Esophagus squamous epithelium (tissue), 5 donors: Measurements from ENCODE around the gene B3GALT6. TPM values are rescaled to one million over a fixed set of nuclear protein-coding genes. Genes with fewer than 3 reads are reported as not detected.

Experiments used
- DNase-seq: peaks from one replicate; lab custom pipeline; 2025; lab: John Stamatoyannopoulos, UW
- H3K27ac ChIP-seq, 4 donors: fragments of 200-600 bp; sonication (generic); one replicate each; pipeline ENCODE4 v1.5.1; 2016 to 2019; ENCODE audit warnings: mild to moderate bottlenecking in 1 of 4
- H3K27me3 ChIP-seq, 4 donors: fragments of 200-600 bp; sonication (generic); 1 replicate in 3 of 4; 2 replicates in 1 of 4; pipeline versions ENCODE4 v1.5.1 to v1.6.0; 2017 to 2021; ENCODE audit warnings: antibody characterized with exemption in 1 of 4
- H3K36me3 ChIP-seq, 3 donors: fragments of 200-600 bp; sonication (generic); one replicate each; pipeline ENCODE4 v1.5.1; 2016 to 2019
- H3K4me1 ChIP-seq, 3 donors: fragments of 200-600 bp; sonication (generic); one replicate each; pipeline ENCODE4 v1.5.1; 2017 to 2019
- H3K4me3 ChIP-seq, 4 donors: fragments of 200-600 bp; sonication (generic); 1 replicate in 3 of 4; 2 replicates in 1 of 4; pipeline ENCODE4 v1.5.1; 2016 to 2019; ENCODE audit warnings: mild to moderate bottlenecking in 2 of 4, moderate library complexity in 1 of 4
- H3K9me3 ChIP-seq, 3 donors: fragments of 200-600 bp; sonication (generic); one replicate each; pipeline ENCODE4 v1.5.1; 2016 to 2019
- POLR2A ChIP-seq, 4 donors: fragments of 450-650 bp; IDR thresholded peaks; one replicate each; pipeline ENCODE4 v1.6.1; 2017; ENCODE audit warnings: antibody characterized with exemption in 4 of 4, mild to moderate bottlenecking in 4 of 4, moderate library complexity in 3 of 4
- WGBS, 2 donors: methylation state at CpG; one replicate each; pipeline ENCODE4 v1.1.5; 2018; 5-methylcytosine and 5-hydroxymethylcytosine counted together
- intact Hi-C: fragments of 100-400 bp; cut with DNase I; formaldehyde crosslinking; loops from one replicate; pipeline ENCODE4 v1.15.0; 2022
- total RNA-seq, 4 donors: library from RNA; depleted of rRNA; stranded (reverse); fragments of >200 nt; gene quantifications; one replicate each; pipeline ENCODE4 v1.1.0, GENCODE V29; 2016
- TF ChIP-seq, protein P1 (sequence below), 6 experiments: fragments of 450-650 bp in 4 of 6; fragments of 200-600 bp in 2 of 6; sonication (generic) in 2 of 6; IDR thresholded peaks; one replicate each; pipeline ENCODE4 v1.5.1; 2016 to 2019; ENCODE audit warnings: antibody characterized with exemption in 6 of 6, mild to moderate bottlenecking in 4 of 6, moderate library complexity in 4 of 6
- donor health status: DM: yes; HTN: yes; CAD: no.

Gene B3GALT6
- total RNA-seq, result 10 to 100 TPM; 13.5 to 17.5 (median 15.6) TPM

- Histone ChIP-seq H3K36me3 (peaks cover 15 to 40% (median 15%) of the 10 kb centered on the region in 3 donors), H3K27me3 (peaks cover 0 to 10% (median 0%) of the 10 kb centered on the region in 4 donors), H3K4me3 (peak within 1 kb of the TSS; percentile 81 to 100 (median 96)), H3K27ac (peak within 1 kb of the TSS; percentile 86 to 97 (median 96)), H3K4me1 (peaks cover 25 to 61% (median 28%) of the 10 kb centered on the region in 3 donors), H3K9me3 (no peaks in the 10 kb centered on the region)
- intact Hi-C loops, result no loop called here
- no peak for DNase-seq
- no peak for TF ChIP-seq POLR2A (IDR thresholded peaks at IDR 0.05)
- TF ChIP-seq, protein P1, sequence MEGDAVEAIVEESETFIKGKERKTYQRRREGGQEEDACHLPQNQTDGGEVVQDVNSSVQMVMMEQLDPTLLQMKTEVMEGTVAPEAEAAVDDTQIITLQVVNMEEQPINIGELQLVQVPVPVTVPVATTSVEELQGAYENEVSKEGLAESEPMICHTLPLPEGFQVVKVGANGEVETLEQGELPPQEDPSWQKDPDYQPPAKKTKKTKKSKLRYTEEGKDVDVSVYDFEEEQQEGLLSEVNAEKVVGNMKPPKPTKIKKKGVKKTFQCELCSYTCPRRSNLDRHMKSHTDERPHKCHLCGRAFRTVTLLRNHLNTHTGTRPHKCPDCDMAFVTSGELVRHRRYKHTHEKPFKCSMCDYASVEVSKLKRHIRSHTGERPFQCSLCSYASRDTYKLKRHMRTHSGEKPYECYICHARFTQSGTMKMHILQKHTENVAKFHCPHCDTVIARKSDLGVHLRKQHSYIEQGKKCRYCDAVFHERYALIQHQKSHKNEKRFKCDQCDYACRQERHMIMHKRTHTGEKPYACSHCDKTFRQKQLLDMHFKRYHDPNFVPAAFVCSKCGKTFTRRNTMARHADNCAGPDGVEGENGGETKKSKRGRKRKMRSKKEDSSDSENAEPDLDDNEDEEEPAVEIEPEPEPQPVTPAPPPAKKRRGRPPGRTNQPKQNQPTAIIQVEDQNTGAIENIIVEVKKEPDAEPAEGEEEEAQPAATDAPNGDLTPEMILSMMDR (IDR thresholded peaks at IDR 0.05), result no peak
- WGBS, 2 donors, result no CpG with 5 or more reads among the region's 100 CpGs
These were observed at the start of gene B3GALT6 for GRCh38 chr1:1232208-1232795. Gene B3GALT6, plus strand, starts transcription at chr1:1232237. Its CDS starts 42 bp downstream, at chr1:1232279.

GRCh38 chr1:1182491-1183220 lies 49.4 kb upstream of the B3GALT6 start:
- intact Hi-C loops, result no loop called here
- 71 to 86% methylated on average over 13 to 15 of the region's 39 CpGs for WGBS, 2 donors
- TF ChIP-seq, protein P1 (IDR thresholded peaks at IDR 0.05), result no peak
- TF ChIP-seq POLR2A (IDR thresholded peaks at IDR 0.05), result no peak
- Histone ChIP-seq H3K9me3 (no peaks in the 10 kb centered on the region), H3K4me3 (no peak overlapping the region), H3K27ac (peak overlapping the region in 1 of 4 donors; percentile 34), H3K4me1 (peaks cover 0 to 4% (median 0%) of the 10 kb centered on the region in 3 donors), H3K36me3 (no peaks in the 10 kb centered on the region), H3K27me3 (peaks cover 0 to 43% (median 0%) of the 10 kb centered on the region in 4 donors)
- no peak for DNase-seq

GRCh38 chr1:1183221-1183747 lies 48.8 kb upstream of the B3GALT6 start:
- Histone ChIP-seq H3K4me1 (peaks cover 0 to 4% (median 0%) of the 10 kb centered on the region in 3 donors), H3K9me3 (no peaks in the 10 kb centered on the region), H3K4me3 (no peak overlapping the region), H3K27ac (peak overlapping the region in 1 of 4 donors; percentile 34), H3K36me3 (no peaks in the 10 kb centered on the region), H3K27me3 (peaks cover 0 to 38% (median 0%) of the 10 kb centered on the region in 4 donors)
- 69 to 77% methylated on average over 18 to 19 of the region's 21 CpGs for WGBS, 2 donors
- TF ChIP-seq POLR2A (IDR thresholded peaks at IDR 0.05), result no peak
- TF ChIP-seq, protein P1 (IDR thresholded peaks at IDR 0.05), result no peak
- DNase-seq, result no peak
- intact Hi-C loops, result no loop called here

- TF ChIP-seq, protein P1 (IDR thresholded peaks at IDR 0.05), result no peak
- TF ChIP-seq POLR2A (IDR thresholded peaks at IDR 0.05), result no peak
- WGBS, 2 donors, result 64 to 92% methylated on average over 7 to 8 of the region's 33 CpGs
- Histone ChIP-seq H3K4me1 (peaks cover 0 to 4% (median 0%) of the 10 kb centered on the region in 3 donors), H3K9me3 (no peaks in the 10 kb centered on the region), H3K36me3 (no peaks in the 10 kb centered on the region), H3K4me3 (no peak overlapping the region), H3K27me3 (peaks cover 0 to 30% (median 0%) of the 10 kb centered on the region in 4 donors), H3K27ac (no peak overlapping the region)
- DNase-seq, result no peak
- intact Hi-C loops, result no loop called here
These were observed 47.9 kb upstream of the B3GALT6 start for GRCh38 chr1:1183833-1184775.
